Transverse colon (tissue), 4 donors: ENCODE results near the gene IL31. TPM values are rescaled to one million over a fixed set of nuclear protein-coding genes. Genes with fewer than 3 reads are reported as not detected.
"Not testable (repeated sequence)": the region's sequence is repeated elsewhere in the genome, so short reads cannot be mapped to it uniquely, and the experiment has no call there.

Experiments used
- DNase-seq: peaks from one replicate; pipeline ENCODE4 v3.0.0-alpha.2; 2019
- H3K27ac ChIP-seq, 4 donors: fragments of 200-600 bp; sonication (generic); 2 replicates each; pipeline ENCODE4 v1.5.1; 2016 to 2018; ENCODE audit warnings: inconsistent platforms in 4 of 4
- H3K27me3 ChIP-seq: fragments of 200-600 bp; sonication (generic); 2 replicates; pipeline ENCODE4 v1.5.1; 2017; ENCODE audit warnings: inconsistent platforms
- H3K36me3 ChIP-seq, 4 donors: fragments of 200-600 bp; sonication (generic); 2 replicates each; pipeline ENCODE4 v1.5.1; 2017 to 2019; ENCODE audit warnings: inconsistent platforms in 4 of 4
- H3K4me1 ChIP-seq, 4 donors: fragments of 200-600 bp; sonication (generic); 2 replicates each; pipeline ENCODE4 v1.5.1; 2017 to 2020; ENCODE audit warnings: inconsistent platforms in 4 of 4
- H3K4me3 ChIP-seq, 4 donors: fragments of 200-600 bp; sonication (generic); 1 replicate in 1 of 4; 2 replicates in 3 of 4; pipeline versions ENCODE4 v1.5.1 to v1.6.1; 2017 to 2019; ENCODE audit warnings: inconsistent platforms in 4 of 4
- H3K9me3 ChIP-seq, 2 donors: fragments of 200-600 bp; sonication (generic); 2 replicates each; pipeline ENCODE4 v1.5.1; 2017 to 2019; ENCODE audit warnings: inconsistent platforms in 2 of 2
- EP300 ChIP-seq: sonication (generic); formaldehyde crosslinking; IDR thresholded peaks from one replicate; pipeline ENCODE4 v1.6.1; 2017; ENCODE audit warnings: antibody characterized with exemption, low read depth
- POLR2A ChIP-seq: fragments of 450-650 bp; IDR thresholded peaks from one replicate; pipeline ENCODE4 v1.6.1; 2016; ENCODE audit warnings: antibody characterized with exemption, mild to moderate bottlenecking, moderate library complexity
- POLR2AphosphoS5 ChIP-seq, 3 donors: sonication (generic); formaldehyde crosslinking; IDR thresholded peaks; one replicate each; pipeline ENCODE4 v1.6.1; 2016; ENCODE audit warnings: antibody characterized with exemption in 3 of 3
- WGBS, 2 donors: methylation state at CpG; one replicate each; pipeline ENCODE4 v1.1.5; 2018; ENCODE audit warnings: low coverage in 1 of 2; 5-methylcytosine and 5-hydroxymethylcytosine counted together
- in situ Hi-C, 4 donors: fragments of 200-750 bp; cut with MboI; loops; one replicate each; pipeline versions ENCODE4 v1.15.0 to v1.15.1; 2017; ENCODE audit warnings: low sequenced_read_pairs in 3 of 4, low pct_ligation_motif_present in 1 of 4, low pct_unique_long_range_greater_than_20kb in 1 of 4
- intact Hi-C: fragments of 100-400 bp; cut with DNase I; formaldehyde crosslinking; loops from one replicate; pipeline ENCODE4 v1.15.1; 2023; ENCODE audit warnings: low total_unique reads
- total RNA-seq, 4 donors: library from RNA; depleted of rRNA; stranded (reverse); fragments of >200 nt; gene quantifications; one replicate each; pipeline ENCODE4 v1.1.0, GENCODE V29; 2016
- TF ChIP-seq, protein P1 (sequence below), 5 experiments: fragments of 200-600 bp in 3 of 5; fragments of 450-650 bp in 2 of 5; sonication (generic) in 3 of 5; IDR thresholded peaks; 1 replicate in 2 of 5; 2 replicates in 3 of 5; pipeline ENCODE4 v1.5.1; 2016 to 2017; ENCODE audit warnings: antibody characterized with exemption in 5 of 5, inconsistent platforms in 3 of 5, mild to moderate bottlenecking in 2 of 5, moderate library complexity in 1 of 5

Gene IL31
- total RNA-seq, 4 donors from 2014 or later = not detected

DNA sequence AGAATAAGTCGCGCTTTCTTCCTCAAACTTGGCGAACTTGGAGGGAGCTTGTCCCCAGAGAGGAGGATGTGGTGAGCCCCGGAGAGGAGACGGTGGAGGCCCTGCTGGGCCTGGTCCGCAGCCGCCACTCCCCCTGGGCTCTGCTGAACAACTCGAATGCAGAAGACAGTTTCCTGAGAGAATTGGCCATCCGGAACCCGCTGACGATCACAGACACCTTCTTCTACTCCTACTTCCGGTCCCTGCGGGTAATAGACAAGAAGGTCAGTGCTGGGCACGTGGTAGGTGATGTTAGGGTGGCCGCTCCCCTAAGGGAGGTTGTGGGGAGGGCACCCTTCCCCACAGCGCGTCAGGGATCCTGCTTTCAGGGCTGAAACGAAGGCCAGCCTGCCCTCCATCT lies 10.5 kb upstream of the IL31 start:
- in situ Hi-C loops (loop anchor here in 2 of 4 donors (10.0 to 25.0 kb wide), 2 partner anchors 50 to 272 kb away; partner anchors contain the start of gene CFAP251 (in 1 of the 2)), intact Hi-C loops (no loop called here)
- TF ChIP-seq, protein P1, sequence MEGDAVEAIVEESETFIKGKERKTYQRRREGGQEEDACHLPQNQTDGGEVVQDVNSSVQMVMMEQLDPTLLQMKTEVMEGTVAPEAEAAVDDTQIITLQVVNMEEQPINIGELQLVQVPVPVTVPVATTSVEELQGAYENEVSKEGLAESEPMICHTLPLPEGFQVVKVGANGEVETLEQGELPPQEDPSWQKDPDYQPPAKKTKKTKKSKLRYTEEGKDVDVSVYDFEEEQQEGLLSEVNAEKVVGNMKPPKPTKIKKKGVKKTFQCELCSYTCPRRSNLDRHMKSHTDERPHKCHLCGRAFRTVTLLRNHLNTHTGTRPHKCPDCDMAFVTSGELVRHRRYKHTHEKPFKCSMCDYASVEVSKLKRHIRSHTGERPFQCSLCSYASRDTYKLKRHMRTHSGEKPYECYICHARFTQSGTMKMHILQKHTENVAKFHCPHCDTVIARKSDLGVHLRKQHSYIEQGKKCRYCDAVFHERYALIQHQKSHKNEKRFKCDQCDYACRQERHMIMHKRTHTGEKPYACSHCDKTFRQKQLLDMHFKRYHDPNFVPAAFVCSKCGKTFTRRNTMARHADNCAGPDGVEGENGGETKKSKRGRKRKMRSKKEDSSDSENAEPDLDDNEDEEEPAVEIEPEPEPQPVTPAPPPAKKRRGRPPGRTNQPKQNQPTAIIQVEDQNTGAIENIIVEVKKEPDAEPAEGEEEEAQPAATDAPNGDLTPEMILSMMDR (IDR thresholded peaks at IDR 0.05) = no peak
- no peak for TF ChIP-seq POLR2A
- TF ChIP-seq POLR2AphosphoS5 (IDR thresholded peaks at IDR 0.05) = no peak
- TF ChIP-seq EP300 = no peak
- no peak overlapping the region for H3K4me3 ChIP-seq
- no peaks in the 10 kb centered on the region for H3K9me3 ChIP-seq
- 81 to 92% methylated on average over 2 to 18 of the region's 18 CpGs for WGBS, 2 donors
- H3K4me1 ChIP-seq = peaks cover 5 to 9% (median 7%) of the 10 kb centered on the region in 4 donors
- no peak overlapping the region for H3K27ac ChIP-seq
- DNase-seq = no peak
- peaks cover 6% of the 10 kb centered on the region for H3K27me3 ChIP-seq
- H3K36me3 ChIP-seq = no peaks in the 10 kb centered on the region

DNA sequence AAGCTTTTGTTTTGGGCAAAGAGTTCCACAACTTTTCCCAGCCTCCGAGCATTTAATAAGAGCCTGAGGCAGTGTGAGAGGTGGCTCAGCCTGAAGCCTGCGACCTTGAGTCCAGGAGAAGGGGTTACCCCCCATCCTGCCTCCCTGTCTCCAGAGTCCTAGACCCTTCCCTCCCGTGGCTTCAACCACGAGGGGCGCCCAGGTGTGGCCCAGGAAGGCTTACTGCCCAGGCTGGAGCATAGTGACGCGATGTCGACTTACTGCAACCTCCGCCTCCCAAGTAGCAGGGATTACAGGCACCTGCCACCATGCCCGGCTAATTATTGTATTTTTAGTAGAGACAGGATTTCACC lies 9.5 kb upstream of the IL31 start:
- H3K27ac ChIP-seq = no peak overlapping the region
- DNase-seq = no peak
- H3K4me1 ChIP-seq = peaks cover 5 to 9% (median 7%) of the 10 kb centered on the region in 4 donors
- H3K4me3 ChIP-seq = peak overlapping the region in 3 of 4 donors; percentile 42 to 51 (median 51)
- peaks cover 6% of the 10 kb centered on the region for H3K27me3 ChIP-seq
- in situ Hi-C loops = loop anchor here in 2 of 4 donors (10.0 to 25.0 kb wide), 2 partner anchors 49 to 271 kb away; partner anchors contain the start of gene CFAP251 (in 1 of the 2)
- intact Hi-C loops = no loop called here
- 80% methylated on average over 10 of the region's 10 CpGs; no CpG with 5 or more reads in 1 of the 2 donors for WGBS, 2 donors
- TF ChIP-seq POLR2AphosphoS5 (IDR thresholded peaks at IDR 0.05) (no peak), EP300 (no peak), POLR2A (no peak)
- TF ChIP-seq, protein P1 (IDR thresholded peaks at IDR 0.05) = no peak
- no peaks in the 10 kb centered on the region for H3K36me3 ChIP-seq
- H3K9me3 ChIP-seq = no peaks in the 10 kb centered on the region

GRCh38 chr12:122182887-122183587 lies 9.0 kb upstream of the IL31 start, which contains the start of gene LRRC43:
Gene LRRC43, plus strand, starts transcription at chr12:122183123. Its CDS starts 22 bp downstream, at chr12:122183145.
- WGBS, 2 donors = 5% methylated on average over 48 of the region's 63 CpGs; no CpG with 5 or more reads in 1 of the 2 donors
- peak; percentile 41 for DNase-seq
- intact Hi-C loops (no loop called here), in situ Hi-C loops (loop anchor here in 2 of 4 donors (10.0 to 25.0 kb wide), 2 partner anchors 48 to 271 kb away; partner anchors contain the start of gene CFAP251 (in 1 of the 2))
- no peak for TF ChIP-seq POLR2A
- TF ChIP-seq EP300 = no peak
- TF ChIP-seq POLR2AphosphoS5 (IDR thresholded peaks at IDR 0.05) = no peak
- TF ChIP-seq, protein P1 (IDR thresholded peaks at IDR 0.05) = no peak
- no peaks in the 10 kb centered on the region for H3K9me3 ChIP-seq
- peaks cover 6% of the 10 kb centered on the region for H3K27me3 ChIP-seq
- H3K36me3 ChIP-seq = no peaks in the 10 kb centered on the region
- H3K4me3 ChIP-seq = peak within 1 kb of the TSS; percentile 21 to 51 (median 46)
- no peak within 1 kb of the TSS for H3K27ac ChIP-seq
- H3K4me1 ChIP-seq = peaks cover 5 to 9% (median 7%) of the 10 kb centered on the region in 4 donors

DNA sequence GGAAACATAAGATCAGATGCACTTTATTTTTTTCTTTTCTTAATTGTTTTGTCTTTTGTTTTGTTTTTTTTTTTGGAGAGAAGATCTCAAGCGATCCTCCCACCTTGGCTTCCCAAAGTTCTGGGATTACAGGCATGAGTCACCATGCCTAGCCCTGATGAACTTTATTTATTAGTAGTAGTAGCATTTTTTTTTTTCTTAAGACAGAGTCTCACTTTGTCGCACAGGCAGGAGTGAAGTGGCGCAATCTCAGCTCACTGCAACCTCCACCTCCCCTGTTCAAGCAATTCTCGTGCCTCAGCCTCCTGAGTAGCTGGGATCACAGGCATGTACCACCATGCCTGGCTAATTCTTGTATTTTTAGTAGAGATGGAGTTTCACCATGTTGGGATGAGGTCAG lies 2.5 kb upstream of the IL31 start:
- H3K4me3 ChIP-seq, H3K36me3 ChIP-seq, DNase-seq, H3K4me1 ChIP-seq, H3K27me3 ChIP-seq, intact Hi-C loops, H3K27ac ChIP-seq, H3K9me3 ChIP-seq: not testable (repeated sequence)
- in situ Hi-C loops = loop anchor here in 1 of 4 donors (25.0 kb wide), 1 partner anchor 264 kb away; the partner anchor contains the start of gene CFAP251
- WGBS, 2 donors = 82 to 100% methylated on average over 1 to 4 of the region's 4 CpGs
